ENCODE data around the gene FYN. TPM values are rescaled to one million over a fixed set of nuclear protein-coding genes. Genes with fewer than 3 reads are reported as not detected.

Gene FYN
- total RNA-seq, 1 donor from 2014 or later, result 121 TPM

GRCh38 chr6:111674413-111674812 lies 198.8 kb downstream of the FYN start:
- TF ChIP-seq CTCF (IDR thresholded peaks at IDR 0.05), result no peak
- no peak overlapping the region for H3K27ac Mint-ChIP-seq (ENCODE audit: unreplicated experiment)

GRCh38 chr6:111673937-111674336 lies 199.3 kb downstream of the FYN start:
- no peak for DNase-seq (ENCODE audit: extremely low spot score, unreplicated experiment)
- Mint-ChIP-seq H3K27me3 (ENCODE audit: unreplicated experiment) (no peaks in the 10 kb centered on the region), H3K4me1 (ENCODE audit: unreplicated experiment) (peaks cover 3% of the 10 kb centered on the region), H3K36me3 (ENCODE audit: unreplicated experiment) (peaks cover 44% of the 10 kb centered on the region), H3K9me3 (ENCODE audit: unreplicated experiment) (no peaks in the 10 kb centered on the region), H3K4me3 (ENCODE audit: unreplicated experiment) (no peak overlapping the region), H3K27ac (ENCODE audit: unreplicated experiment) (no peak overlapping the region)
- TF ChIP-seq CTCF (IDR thresholded peaks at IDR 0.05), result no peak

More at GRCh38 chr6:111674413-111674812, 198.8 kb downstream of the FYN start:
- peaks cover 48% of the 10 kb centered on the region for H3K36me3 Mint-ChIP-seq (ENCODE audit: unreplicated experiment)
- H3K27me3 Mint-ChIP-seq (ENCODE audit: unreplicated experiment), result no peaks in the 10 kb centered on the region
- DNase-seq (ENCODE audit: extremely low spot score, unreplicated experiment), result no peak
- H3K9me3 Mint-ChIP-seq (ENCODE audit: unreplicated experiment), result no peaks in the 10 kb centered on the region
- no peak overlapping the region for H3K4me3 Mint-ChIP-seq (ENCODE audit: unreplicated experiment)
- H3K4me1 Mint-ChIP-seq (ENCODE audit: unreplicated experiment), result peaks cover 3% of the 10 kb centered on the region

GRCh38 chr6:111673532-111673931 lies 199.7 kb downstream of the FYN start:
- Mint-ChIP-seq H3K27me3 (ENCODE audit: unreplicated experiment) (no peaks in the 10 kb centered on the region), H3K27ac (ENCODE audit: unreplicated experiment) (no peak overlapping the region), H3K36me3 (ENCODE audit: unreplicated experiment) (peaks cover 39% of the 10 kb centered on the region), H3K9me3 (ENCODE audit: unreplicated experiment) (no peaks in the 10 kb centered on the region), H3K4me3 (ENCODE audit: unreplicated experiment) (no peak overlapping the region), H3K4me1 (ENCODE audit: unreplicated experiment) (peaks cover 3% of the 10 kb centered on the region)
- DNase-seq (ENCODE audit: extremely low spot score, unreplicated experiment), result no peak
- no peak for TF ChIP-seq CTCF (IDR thresholded peaks at IDR 0.05)

- no peak for DNase-seq (ENCODE audit: extremely low spot score, unreplicated experiment)
- Mint-ChIP-seq H3K9me3 (ENCODE audit: unreplicated experiment) (no peaks in the 10 kb centered on the region), H3K4me3 (ENCODE audit: unreplicated experiment) (no peak overlapping the region), H3K4me1 (ENCODE audit: unreplicated experiment) (peaks cover 3% of the 10 kb centered on the region), H3K36me3 (ENCODE audit: unreplicated experiment) (peaks cover 40% of the 10 kb centered on the region), H3K27me3 (ENCODE audit: unreplicated experiment) (no peaks in the 10 kb centered on the region), H3K27ac (ENCODE audit: unreplicated experiment) (no peak overlapping the region)
- no peak for TF ChIP-seq CTCF (IDR thresholded peaks at IDR 0.05)
Observed at GRCh38 chr6:111672761-111673450, 200.3 kb downstream of the FYN start.

- H3K4me3 Mint-ChIP-seq (ENCODE audit: unreplicated experiment), result no peak overlapping the region
- peaks cover 8% of the 10 kb centered on the region for H3K4me1 Mint-ChIP-seq (ENCODE audit: unreplicated experiment)
- H3K27ac Mint-ChIP-seq (ENCODE audit: unreplicated experiment), result no peak overlapping the region
- no peaks in the 10 kb centered on the region for H3K9me3 Mint-ChIP-seq (ENCODE audit: unreplicated experiment)
- H3K27me3 Mint-ChIP-seq (ENCODE audit: unreplicated experiment), result no peaks in the 10 kb centered on the region
- H3K36me3 Mint-ChIP-seq (ENCODE audit: unreplicated experiment), result peaks cover 43% of the 10 kb centered on the region
- TF ChIP-seq CTCF (IDR thresholded peaks at IDR 0.05), result no peak
- no peak for DNase-seq (ENCODE audit: extremely low spot score, unreplicated experiment)
Observed at GRCh38 chr6:111669326-111669725, 203.9 kb downstream of the FYN start.
